Measurements from ENCODE around the gene ARHGAP26. TPM values are rescaled to one million over a fixed set of nuclear protein-coding genes. Genes with fewer than 3 reads are reported as not detected.

Gene ARHGAP26
- polyA plus RNA-seq, 1 donor (not counting 4 experiments of a cell fraction or from before 2014, with no cell fraction given): 3.9 TPM

GRCh38 chr5:143154510-143155370 lies 384.6 kb downstream of the ARHGAP26 start:
- no peaks in the 10 kb centered on the region for H3K36me3 ChIP-seq (ENCODE audit: control insufficient read depth in 2 of 2, extremely low read depth in 1 of 2, insufficient read depth in 2 of 2, low read length in 2 of 2)
- DNase-seq (ENCODE audit: low read depth, low spot score): no peak
- H3K27ac ChIP-seq (ENCODE audit: control insufficient read depth, insufficient read depth, low read length): no peak overlapping the region
- H3K79me2 ChIP-seq (ENCODE audit: control insufficient read depth, insufficient read depth, low read length): no peaks in the 10 kb centered on the region
- H3K9me1 ChIP-seq (ENCODE audit: control insufficient read depth, extremely low read depth, insufficient read depth, low read length): no peaks in the 10 kb centered on the region
- H3K9ac ChIP-seq (ENCODE audit: control insufficient read depth, extremely low read depth, insufficient read depth, low read length): no peak overlapping the region
- H3K4me3 ChIP-seq (ENCODE audit: control insufficient read depth in 2 of 3, extremely low read depth in 1 of 3, insufficient read depth in 2 of 3, low read depth in 1 of 3, low read length in 3 of 3): no peak overlapping the region
- H2AFZ ChIP-seq (ENCODE audit: control insufficient read depth, low read length): peak overlapping the region; percentile 71
- no peaks in the 10 kb centered on the region for H3K9me3 ChIP-seq (ENCODE audit: control insufficient read depth, low read depth, low read length)
- H3K27me3 ChIP-seq (ENCODE audit: control insufficient read depth, extremely low read depth, insufficient read depth, low read length): no peaks in the 10 kb centered on the region
- no peaks in the 10 kb centered on the region for H4K20me1 ChIP-seq (ENCODE audit: control insufficient read depth, extremely low read depth, insufficient read depth, low read length)
- peaks cover 12% of the 10 kb centered on the region for H3K4me1 ChIP-seq (ENCODE audit: control insufficient read depth, extremely low read depth, insufficient read depth, low read length)
- dilution Hi-C loops (cut with MboI; ENCODE audit: extremely low pct_ligation_motif_present, low sequenced_read_pairs): no loop called here
- FAIRE-seq: peak; percentile 78
- H3K4me2 ChIP-seq (ENCODE audit: control insufficient read depth, extremely low read depth, insufficient read depth, low read depth, low read length): peak overlapping the region; percentile 28
- TF ChIP-seq CTCF (optimal IDR thresholded peaks at IDR 0.05 in 1 of 3, IDR thresholded peaks at IDR 0.05 in 1 of 3, conservative IDR thresholded peaks at IDR 0.05 in 1 of 3; ENCODE audit: extremely low read depth in 1 of 3, insufficient read depth in 2 of 3, low read length in 3 of 3): no peak
- TF ChIP-seq EZH2 (IDR thresholded peaks at IDR 0.05; ENCODE audit: low read length): no peak

- no peak overlapping the region for H3K27ac ChIP-seq (ENCODE audit: control insufficient read depth, insufficient read depth, low read length)
- dilution Hi-C loops (cut with MboI; ENCODE audit: extremely low pct_ligation_motif_present, low sequenced_read_pairs): no loop called here
- H3K36me3 ChIP-seq (ENCODE audit: control insufficient read depth in 2 of 2, extremely low read depth in 1 of 2, insufficient read depth in 2 of 2, low read length in 2 of 2): no peaks in the 10 kb centered on the region
- H3K9me1 ChIP-seq (ENCODE audit: control insufficient read depth, extremely low read depth, insufficient read depth, low read length): no peaks in the 10 kb centered on the region
- no peaks in the 10 kb centered on the region for H4K20me1 ChIP-seq (ENCODE audit: control insufficient read depth, extremely low read depth, insufficient read depth, low read length)
- no peaks in the 10 kb centered on the region for H3K79me2 ChIP-seq (ENCODE audit: control insufficient read depth, insufficient read depth, low read length)
- FAIRE-seq: no peak
- H3K27me3 ChIP-seq (ENCODE audit: control insufficient read depth, extremely low read depth, insufficient read depth, low read length): no peaks in the 10 kb centered on the region
- H3K9me3 ChIP-seq (ENCODE audit: control insufficient read depth, low read depth, low read length): no peaks in the 10 kb centered on the region
- no peak overlapping the region for H3K4me3 ChIP-seq (ENCODE audit: control insufficient read depth in 2 of 3, extremely low read depth in 1 of 3, insufficient read depth in 2 of 3, low read depth in 1 of 3, low read length in 3 of 3)
- H2AFZ ChIP-seq (ENCODE audit: control insufficient read depth, low read length): no peak overlapping the region
- no peak overlapping the region for H3K4me2 ChIP-seq (ENCODE audit: control insufficient read depth, extremely low read depth, insufficient read depth, low read depth, low read length)
- H3K9ac ChIP-seq (ENCODE audit: control insufficient read depth, extremely low read depth, insufficient read depth, low read length): no peak overlapping the region
- no peak for TF ChIP-seq CTCF (optimal IDR thresholded peaks at IDR 0.05 in 1 of 3, IDR thresholded peaks at IDR 0.05 in 1 of 3, conservative IDR thresholded peaks at IDR 0.05 in 1 of 3; ENCODE audit: extremely low read depth in 1 of 3, insufficient read depth in 2 of 3, low read length in 3 of 3)
- no peak for DNase-seq (ENCODE audit: low read depth, low spot score)
- H3K4me1 ChIP-seq (ENCODE audit: control insufficient read depth, extremely low read depth, insufficient read depth, low read length): peaks cover 12% of the 10 kb centered on the region
These were observed 385.3 kb downstream of the ARHGAP26 start for GRCh38 chr5:143155455-143155854.

All from keratinocyte (primary cell).